ENCODE data around the gene E2F4.

DNA sequence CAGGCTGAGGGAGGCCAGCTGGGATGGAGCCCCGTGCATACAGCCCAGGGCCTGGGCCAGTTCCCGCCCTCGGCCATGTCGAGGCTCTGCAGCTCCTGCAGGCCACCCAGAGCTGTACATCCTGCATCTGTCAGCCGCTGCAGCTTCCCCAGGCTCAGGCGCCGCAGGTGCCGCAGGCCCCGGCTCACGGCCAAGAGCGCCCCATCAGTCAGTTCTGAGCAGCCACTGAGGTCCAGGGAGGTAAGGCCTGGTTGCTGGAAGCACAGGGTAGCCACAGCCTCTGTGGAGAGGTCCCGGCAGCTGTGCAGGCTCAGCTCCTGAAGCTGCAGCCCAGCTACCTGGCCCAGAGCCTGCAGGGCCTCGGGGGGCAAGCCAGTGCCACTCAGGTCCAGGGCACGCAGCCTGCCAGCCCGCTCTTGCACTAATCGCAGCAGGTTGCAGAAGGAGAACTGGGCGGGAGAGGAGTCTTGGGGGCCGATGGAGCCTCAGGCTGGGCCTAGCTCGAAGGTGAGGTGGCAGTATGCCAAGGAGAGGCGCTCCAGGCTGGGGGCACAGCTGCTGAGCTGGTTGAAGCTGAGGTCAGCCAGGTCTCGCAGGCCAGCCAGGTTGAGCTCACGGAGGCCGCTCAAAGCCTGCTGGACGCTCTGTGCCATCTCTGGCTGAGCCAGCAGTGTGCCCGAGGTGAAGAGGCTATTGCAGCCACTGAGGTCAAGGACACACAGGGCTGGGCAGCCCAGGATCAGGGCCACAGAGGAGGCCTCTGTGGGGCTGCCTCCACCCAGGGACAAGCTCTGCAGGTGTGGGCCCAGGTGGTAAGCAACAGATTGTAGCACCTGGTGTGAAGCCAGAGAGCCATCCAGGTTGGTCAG, 18.3 kb downstream of the E2F4 start:
- TF ChIP-seq POLR2A (IDR thresholded peaks at IDR 0.05) = no peak
- no peak for TF ChIP-seq CTCF (IDR thresholded peaks at IDR 0.05)

Data from body of pancreas (tissue), 4 donors.